ENCODE measurements around the gene ATF7IP2. TPM values are rescaled to one million over a fixed set of nuclear protein-coding genes. Genes with fewer than 3 reads are reported as not detected.

The ATF7IP2 gene
- total and polyA plus RNA-seq, 2 donors (not counting 3 experiments of a cell fraction or from before 2014, with no cell fraction given), result 9.7 to 14.6 TPM

GRCh38 chr16:10494343-10495030, 108.6 kb downstream of the ATF7IP2 start:
- H3K4me1 ChIP-seq (ENCODE audit: control insufficient read depth, extremely low read depth, insufficient read depth, low read length), result no peaks in the 10 kb centered on the region
- no peak overlapping the region for H3K9ac ChIP-seq (replicated peaks; ENCODE audit: extremely low read depth, insufficient read depth, low read length)
- intact Hi-C loops (cut with micrococcal nuclease) (no loop called here), dilution Hi-C loops (cut with MboI; ENCODE audit: extremely low pct_ligation_motif_present, low sequenced_read_pairs) (no loop called here)
- H2AFZ ChIP-seq (ENCODE audit: low read depth, low read length), result no peak overlapping the region
- POLR2A ChIA-PET, result no interaction called here
- H3K79me2 ChIP-seq (ENCODE audit: control insufficient read depth, insufficient read depth, low read length), result no peaks in the 10 kb centered on the region
- BruUV-seq (replicated peaks), result no TSS peak
- no peaks in the 10 kb centered on the region for H4K20me1 ChIP-seq (replicated peaks; ENCODE audit: control insufficient read depth, extremely low read depth, insufficient read depth, low read length)
- no peak for TF ChIP-seq POLR2AphosphoS5 (IDR thresholded peaks at IDR 0.05; ENCODE audit: insufficient read depth, low read depth, low read length)
- TF ChIP-seq MAX (IDR thresholded peaks at IDR 0.05; ENCODE audit: insufficient read depth, insufficient read length), result no peak
- H3K27ac ChIP-seq (ENCODE audit: insufficient read depth, low read depth, low read length), result no peak overlapping the region
- H3K9me3 ChIP-seq (replicated peaks; ENCODE audit: control insufficient read depth, insufficient read depth, low read length), result no peaks in the 10 kb centered on the region
- H3K4me2 ChIP-seq (ENCODE audit: insufficient read depth, low read length), result no peak overlapping the region
- CTCF ChIA-PET, result no interaction called here
- DNase-seq (ENCODE audit: low read depth, low spot score), result no peak
- no peaks in the 10 kb centered on the region for H3K9me1 ChIP-seq (replicated peaks; ENCODE audit: control insufficient read depth, extremely low read depth, insufficient read depth, low read length)
- FAIRE-seq, result no peak
- H3K27me3 ChIP-seq (ENCODE audit: control insufficient read depth in 2 of 2, insufficient read depth in 2 of 2, low read length in 2 of 2), result no peaks in the 10 kb centered on the region
- no peaks in the 10 kb centered on the region for H3K36me3 ChIP-seq (ENCODE audit: control insufficient read depth in 2 of 2, extremely low read depth in 1 of 2, insufficient read depth in 2 of 2, low read length in 2 of 2)
- H3K4me3 ChIP-seq (replicated peaks in 1 of 3; ENCODE audit: insufficient read depth in 1 of 3, low read depth in 1 of 3, low read length in 3 of 3), result no peak overlapping the region

- ChIA-PET POLR2A (no interaction called here), CTCF (no interaction called here)
- Histone ChIP-seq H3K27ac (ENCODE audit: insufficient read depth, low read depth, low read length) (no peak overlapping the region), H4K20me1 (replicated peaks; ENCODE audit: control insufficient read depth, extremely low read depth, insufficient read depth, low read length) (no peaks in the 10 kb centered on the region), H3K4me2 (ENCODE audit: insufficient read depth, low read length) (no peak overlapping the region), H3K36me3 (ENCODE audit: control insufficient read depth in 2 of 2, extremely low read depth in 1 of 2, insufficient read depth in 2 of 2, low read length in 2 of 2) (no peaks in the 10 kb centered on the region), H3K27me3 (ENCODE audit: control insufficient read depth in 2 of 2, insufficient read depth in 2 of 2, low read length in 2 of 2) (no peaks in the 10 kb centered on the region), H2AFZ (ENCODE audit: low read depth, low read length) (no peak overlapping the region), H3K9me3 (replicated peaks; ENCODE audit: control insufficient read depth, insufficient read depth, low read length) (no peaks in the 10 kb centered on the region), H3K4me3 (replicated peaks in 1 of 3; ENCODE audit: insufficient read depth in 1 of 3, low read depth in 1 of 3, low read length in 3 of 3) (no peak overlapping the region), H3K79me2 (ENCODE audit: control insufficient read depth, insufficient read depth, low read length) (no peaks in the 10 kb centered on the region), H3K4me1 (ENCODE audit: control insufficient read depth, extremely low read depth, insufficient read depth, low read length) (no peaks in the 10 kb centered on the region), H3K9me1 (replicated peaks; ENCODE audit: control insufficient read depth, extremely low read depth, insufficient read depth, low read length) (no peaks in the 10 kb centered on the region), H3K9ac (replicated peaks; ENCODE audit: extremely low read depth, insufficient read depth, low read length) (no peak overlapping the region)
- TF ChIP-seq JUN (IDR thresholded peaks at IDR 0.05; ENCODE audit: borderline replicate concordance, insufficient read depth, insufficient read length, low read depth) (no peak), POLR2AphosphoS5 (IDR thresholded peaks at IDR 0.05; ENCODE audit: insufficient read depth, low read depth, low read length) (no peak), EZH2 (IDR thresholded peaks at IDR 0.05; ENCODE audit: borderline replicate concordance, low read depth, low read length, severe bottlenecking) (no peak)
- dilution Hi-C loops (cut with MboI; ENCODE audit: extremely low pct_ligation_motif_present, low sequenced_read_pairs) (no loop called here), intact Hi-C loops (cut with micrococcal nuclease) (no loop called here)
- DNase-seq (ENCODE audit: low read depth, low spot score), result no peak
- no TSS peak for BruUV-seq (replicated peaks)
- no peak for FAIRE-seq
Observed at GRCh38 chr16:10495031-10495345, 109.1 kb downstream of the ATF7IP2 start.
